Measurements from ENCODE around the gene OSTM1. TPM values are rescaled to one million over a fixed set of nuclear protein-coding genes. Genes with fewer than 3 reads are reported as not detected.
"Not testable (repeated sequence)": the region's sequence is repeated elsewhere in the genome, so short reads cannot be mapped to it uniquely, and the experiment has no call there.

Gene OSTM1
- polyA plus RNA-seq, 3 donors, result 13.4 to 60.1 (median 49.7) TPM

DNA sequence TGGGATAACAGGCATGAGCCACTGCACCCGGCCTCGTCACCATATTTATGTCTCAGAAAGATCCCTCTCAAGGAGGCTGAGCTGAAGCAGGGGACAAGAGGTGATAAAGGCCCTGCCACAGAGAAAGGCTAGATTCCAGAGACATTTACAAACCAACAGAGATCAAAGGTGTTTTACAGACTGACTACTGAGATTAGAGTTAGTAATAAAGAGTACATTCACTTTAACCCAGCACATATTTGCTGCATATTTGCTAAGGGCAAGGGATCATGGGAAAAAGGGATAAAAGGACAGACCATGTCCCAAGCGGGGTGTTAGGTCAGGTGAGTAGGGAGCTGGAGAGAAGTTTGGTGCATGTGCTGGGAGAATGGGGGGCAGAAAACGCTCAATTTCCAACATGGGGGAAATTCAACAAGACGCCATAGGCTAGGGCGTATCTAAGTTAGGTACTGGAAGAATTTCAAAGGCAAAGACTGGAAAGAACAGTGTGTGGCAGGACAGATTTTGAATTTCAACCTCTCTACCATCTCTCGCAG, 72.8 kb downstream of the OSTM1 start:
- H3K4me2 ChIP-seq (replicated peaks; ENCODE audit: extremely low read depth, low read length, poor library complexity, severe bottlenecking), result no peak overlapping the region
- H3K27ac ChIP-seq (ENCODE audit: low read depth in 1 of 2, low read length in 2 of 2), result no peak overlapping the region
- Mint-ChIP-seq H3K4me3 (no peak overlapping the region), H3K9me3 (peaks cover 0 to 6% (median 0%) of the 10 kb centered on the region in 7 donors), H3K27ac (no peak overlapping the region), H3K36me3 (no peaks in the 10 kb centered on the region), H3K4me1 (no peaks in the 10 kb centered on the region), H3K27me3 (ENCODE audit: low read depth in 3 of 3) (peaks cover 0 to 4% (median 2%) of the 10 kb centered on the region in 3 donors)
- H4K20me1 ChIP-seq (ENCODE audit: insufficient read depth, low read length), result no peaks in the 10 kb centered on the region
- H3K79me2 ChIP-seq (ENCODE audit: insufficient read depth, low read length), result no peaks in the 10 kb centered on the region
- H2AFZ ChIP-seq (ENCODE audit: insufficient read depth, low read depth, low read length, poor library complexity, severe bottlenecking), result no peak overlapping the region
- no peaks in the 10 kb centered on the region for H3K27me3 ChIP-seq (ENCODE audit: control insufficient read depth in 2 of 2, insufficient read depth in 2 of 2, low read length in 2 of 2)
- no peak overlapping the region for H3K4me3 ChIP-seq (replicated peaks in 1 of 3; ENCODE audit: low read depth in 2 of 3, low read length in 3 of 3)
- no peak for DNase-seq
- no peaks in the 10 kb centered on the region for H3K36me3 ChIP-seq (replicated peaks in 1 of 2; ENCODE audit: control insufficient read depth in 1 of 2, insufficient read depth in 2 of 2, low read length in 2 of 2)
- WGBS (ENCODE audit: insufficient coverage), result 94% methylated on average over 3 of the region's 7 CpGs
- H3K4me1 ChIP-seq (ENCODE audit: control insufficient read depth in 1 of 2, insufficient read depth in 2 of 2, low read length in 2 of 2), result no peaks in the 10 kb centered on the region
- H3K9ac ChIP-seq (ENCODE audit: insufficient read depth, low read length, poor library complexity, severe bottlenecking), result no peak overlapping the region
- no peaks in the 10 kb centered on the region for H3K9me3 ChIP-seq (replicated peaks in 1 of 2; ENCODE audit: control insufficient read depth in 1 of 2, insufficient read depth in 1 of 2, low read length in 2 of 2)
- TF ChIP-seq, protein P1, sequence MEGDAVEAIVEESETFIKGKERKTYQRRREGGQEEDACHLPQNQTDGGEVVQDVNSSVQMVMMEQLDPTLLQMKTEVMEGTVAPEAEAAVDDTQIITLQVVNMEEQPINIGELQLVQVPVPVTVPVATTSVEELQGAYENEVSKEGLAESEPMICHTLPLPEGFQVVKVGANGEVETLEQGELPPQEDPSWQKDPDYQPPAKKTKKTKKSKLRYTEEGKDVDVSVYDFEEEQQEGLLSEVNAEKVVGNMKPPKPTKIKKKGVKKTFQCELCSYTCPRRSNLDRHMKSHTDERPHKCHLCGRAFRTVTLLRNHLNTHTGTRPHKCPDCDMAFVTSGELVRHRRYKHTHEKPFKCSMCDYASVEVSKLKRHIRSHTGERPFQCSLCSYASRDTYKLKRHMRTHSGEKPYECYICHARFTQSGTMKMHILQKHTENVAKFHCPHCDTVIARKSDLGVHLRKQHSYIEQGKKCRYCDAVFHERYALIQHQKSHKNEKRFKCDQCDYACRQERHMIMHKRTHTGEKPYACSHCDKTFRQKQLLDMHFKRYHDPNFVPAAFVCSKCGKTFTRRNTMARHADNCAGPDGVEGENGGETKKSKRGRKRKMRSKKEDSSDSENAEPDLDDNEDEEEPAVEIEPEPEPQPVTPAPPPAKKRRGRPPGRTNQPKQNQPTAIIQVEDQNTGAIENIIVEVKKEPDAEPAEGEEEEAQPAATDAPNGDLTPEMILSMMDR (IDR thresholded peaks at IDR 0.05), result no peak
- intact Hi-C loops (cut with micrococcal nuclease), result no loop called here

DNA sequence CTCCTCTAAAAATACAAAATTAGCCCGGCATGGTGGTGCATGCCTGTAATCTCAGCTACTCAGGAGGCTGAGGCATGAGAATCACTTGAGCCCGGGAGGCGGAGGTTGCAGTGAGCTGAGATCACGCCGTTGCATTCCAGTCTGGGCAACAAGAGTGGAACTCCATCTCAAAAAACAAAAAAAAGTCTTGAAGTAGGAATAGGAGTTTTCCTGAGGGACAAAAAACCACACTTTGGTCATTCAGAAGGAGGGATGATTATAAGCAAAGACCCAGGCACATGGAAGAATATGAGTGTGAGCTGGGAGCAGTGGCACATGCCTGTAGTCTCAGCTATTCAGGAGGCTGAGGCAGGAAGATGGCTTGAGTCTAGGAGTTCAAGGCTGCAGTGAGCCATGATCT, 74.3 kb downstream of the OSTM1 start:
- intact Hi-C loops (cut with micrococcal nuclease); H3K9me3 Mint-ChIP-seq; H3K27me3 Mint-ChIP-seq (ENCODE audit: low read depth in 3 of 3); H3K27me3 ChIP-seq (ENCODE audit: control insufficient read depth in 2 of 2, insufficient read depth in 2 of 2, low read length in 2 of 2); H3K36me3 ChIP-seq (replicated peaks in 1 of 2; ENCODE audit: control insufficient read depth in 1 of 2, insufficient read depth in 2 of 2, low read length in 2 of 2); H3K9me3 ChIP-seq (replicated peaks in 1 of 2; ENCODE audit: control insufficient read depth in 1 of 2, insufficient read depth in 1 of 2, low read length in 2 of 2); H3K36me3 Mint-ChIP-seq; H2AFZ ChIP-seq (ENCODE audit: insufficient read depth, low read depth, low read length, poor library complexity, severe bottlenecking); H4K20me1 ChIP-seq (ENCODE audit: insufficient read depth, low read length); H3K4me3 ChIP-seq (replicated peaks in 1 of 3; ENCODE audit: low read depth in 2 of 3, low read length in 3 of 3); H3K9ac ChIP-seq (ENCODE audit: insufficient read depth, low read length, poor library complexity, severe bottlenecking); H3K27ac ChIP-seq (ENCODE audit: low read depth in 1 of 2, low read length in 2 of 2); H3K4me1 Mint-ChIP-seq; DNase-seq; H3K79me2 ChIP-seq (ENCODE audit: insufficient read depth, low read length); H3K4me1 ChIP-seq (ENCODE audit: control insufficient read depth in 1 of 2, insufficient read depth in 2 of 2, low read length in 2 of 2); H3K4me2 ChIP-seq (replicated peaks; ENCODE audit: extremely low read depth, low read length, poor library complexity, severe bottlenecking); H3K4me3 Mint-ChIP-seq: not testable (repeated sequence)
- peak overlapping the region in 1 of 7 donors; percentile 7 for H3K27ac Mint-ChIP-seq
- no CpG with 5 or more reads among the region's 5 CpGs for WGBS (ENCODE audit: insufficient coverage)
